ENCODE results near the gene FRMD8. TPM values are rescaled to one million over a fixed set of nuclear protein-coding genes. Genes with fewer than 3 reads are reported as not detected.

The FRMD8 gene
- total RNA-seq, 1 donor from 2014 or later = 57.5 TPM

DNA sequence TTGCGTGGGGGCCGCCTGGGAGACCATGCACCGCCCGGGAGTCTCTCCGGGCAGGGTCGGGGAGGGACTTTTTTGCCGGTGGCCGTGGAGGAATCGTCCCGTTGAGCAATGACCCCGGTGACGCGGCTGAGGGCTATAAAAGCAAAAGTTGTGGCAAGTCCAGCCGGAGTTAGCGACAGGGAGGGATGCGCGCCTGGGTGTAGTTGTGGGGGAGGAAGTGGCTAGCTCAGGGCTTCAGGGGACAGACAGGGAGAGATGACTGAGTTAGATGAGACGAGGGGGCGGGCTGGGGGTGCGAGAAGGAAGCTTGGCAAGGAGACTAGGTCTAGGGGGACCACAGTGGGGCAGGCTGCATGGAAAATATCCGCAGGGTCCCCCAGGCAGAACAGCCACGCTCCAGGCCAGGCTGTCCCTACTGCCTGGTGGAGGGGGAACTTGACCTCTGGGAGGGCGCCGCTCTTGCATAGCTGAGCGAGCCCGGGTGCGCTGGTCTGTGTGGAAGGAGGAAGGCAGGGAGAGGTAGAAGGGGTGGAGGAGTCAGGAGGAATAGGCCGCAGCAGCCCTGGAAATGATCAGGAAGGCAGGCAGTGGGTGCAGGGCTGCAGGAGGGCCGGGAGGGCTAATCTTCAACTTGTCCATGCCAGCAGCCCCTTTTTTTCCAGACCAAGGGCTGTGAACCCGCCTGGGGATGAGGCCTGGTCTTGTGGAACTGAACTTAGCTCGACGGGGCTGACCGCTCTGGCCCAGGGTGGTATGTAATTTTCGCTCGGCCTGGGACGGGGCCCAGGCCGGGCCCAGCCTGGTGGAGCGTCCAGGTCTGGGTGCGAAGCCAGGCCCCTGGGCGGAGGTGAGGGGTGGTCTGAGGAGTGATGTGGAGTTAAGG lies 36.4 kb downstream of the FRMD8 start, which contains the start of gene NEAT1:
NEAT1 (plus strand) TSS at position 166 of the 883 bp plus-strand sequence.
- intact Hi-C loops (cut with micrococcal nuclease) = loop anchor here (1.0 to 2.0 kb wide), 2 partner anchors 74 to 148 kb away; partner anchors contain the start of gene ZNRD2

DNA sequence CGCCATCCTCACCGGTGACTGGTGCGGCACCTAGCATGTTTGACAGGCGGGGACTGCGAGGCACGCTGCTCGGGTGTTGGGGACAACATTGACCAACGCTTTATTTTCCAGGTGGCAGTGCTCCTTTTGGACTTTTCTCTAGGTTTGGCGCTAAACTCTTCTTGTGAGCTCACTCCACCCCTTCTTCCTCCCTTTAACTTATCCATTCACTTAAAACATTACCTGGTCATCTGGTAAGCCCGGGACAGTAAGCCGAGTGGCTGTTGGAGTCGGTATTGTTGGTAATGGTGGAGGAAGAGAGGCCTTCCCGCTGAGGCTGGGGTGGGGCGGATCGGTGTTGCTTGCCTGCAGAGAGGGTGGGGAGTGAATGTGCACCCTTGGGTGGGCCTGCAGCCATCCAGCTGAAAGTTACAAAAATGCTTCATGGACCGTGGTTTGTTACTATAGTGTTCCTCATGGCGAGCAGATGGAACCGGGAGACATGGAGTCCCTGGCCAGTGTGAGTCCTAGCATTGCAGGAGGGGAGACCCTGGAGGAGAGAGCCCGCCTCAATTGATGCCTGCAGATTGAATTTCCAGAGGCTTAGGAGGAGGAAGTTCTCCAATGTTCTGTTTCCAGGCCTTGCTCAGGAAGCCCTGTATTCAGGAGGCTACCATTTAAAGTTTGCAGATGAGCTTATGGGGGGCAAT lies 37.2 kb downstream of the FRMD8 start:
- intact Hi-C loops (cut with micrococcal nuclease) = loop anchor here (2.0 kb wide), 1 partner anchor 147 kb away; the partner anchor contains the start of gene ZNRD2

DNA sequence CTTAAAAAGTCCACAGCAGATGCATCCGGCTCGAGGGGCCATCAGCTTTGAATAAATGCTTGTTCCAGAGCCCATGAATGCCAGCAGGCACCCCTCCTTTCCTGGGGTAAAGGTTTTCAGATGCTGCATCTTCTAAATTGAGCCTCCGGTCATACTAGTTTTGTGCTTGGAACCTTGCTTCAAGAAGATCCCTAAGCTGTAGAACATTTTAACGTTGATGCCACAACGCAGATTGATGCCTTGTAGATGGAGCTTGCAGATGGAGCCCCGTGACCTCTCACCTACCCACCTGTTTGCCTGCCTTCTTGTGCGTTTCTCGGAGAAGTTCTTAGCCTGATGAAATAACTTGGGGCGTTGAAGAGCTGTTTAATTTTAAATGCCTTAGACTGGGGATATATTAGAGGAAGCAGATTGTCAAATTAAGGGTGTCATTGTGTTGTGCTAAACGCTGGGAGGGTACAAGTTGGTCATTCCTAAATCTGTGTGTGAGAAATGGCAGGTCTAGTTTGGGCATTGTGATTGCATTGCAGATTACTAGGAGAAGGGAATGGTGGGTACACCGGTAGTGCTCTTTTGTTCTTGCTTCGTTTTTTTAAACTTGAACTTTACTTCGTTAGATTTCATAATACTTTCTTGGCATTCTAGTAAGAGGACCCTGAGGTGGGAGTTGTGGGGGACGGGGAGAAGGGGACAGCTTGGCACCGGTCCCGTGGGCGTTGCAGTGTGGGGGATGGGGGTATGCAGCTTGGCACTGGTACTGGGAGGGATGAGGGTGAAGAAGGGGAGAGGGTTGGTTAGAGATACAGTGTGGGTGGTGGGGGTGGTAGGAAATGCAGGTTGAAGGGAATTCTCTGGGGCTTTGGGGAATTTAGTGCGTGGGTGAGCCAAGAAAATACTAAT lies 38.0 kb downstream of the FRMD8 start:
- intact Hi-C loops (cut with micrococcal nuclease) = no loop called here

DNA sequence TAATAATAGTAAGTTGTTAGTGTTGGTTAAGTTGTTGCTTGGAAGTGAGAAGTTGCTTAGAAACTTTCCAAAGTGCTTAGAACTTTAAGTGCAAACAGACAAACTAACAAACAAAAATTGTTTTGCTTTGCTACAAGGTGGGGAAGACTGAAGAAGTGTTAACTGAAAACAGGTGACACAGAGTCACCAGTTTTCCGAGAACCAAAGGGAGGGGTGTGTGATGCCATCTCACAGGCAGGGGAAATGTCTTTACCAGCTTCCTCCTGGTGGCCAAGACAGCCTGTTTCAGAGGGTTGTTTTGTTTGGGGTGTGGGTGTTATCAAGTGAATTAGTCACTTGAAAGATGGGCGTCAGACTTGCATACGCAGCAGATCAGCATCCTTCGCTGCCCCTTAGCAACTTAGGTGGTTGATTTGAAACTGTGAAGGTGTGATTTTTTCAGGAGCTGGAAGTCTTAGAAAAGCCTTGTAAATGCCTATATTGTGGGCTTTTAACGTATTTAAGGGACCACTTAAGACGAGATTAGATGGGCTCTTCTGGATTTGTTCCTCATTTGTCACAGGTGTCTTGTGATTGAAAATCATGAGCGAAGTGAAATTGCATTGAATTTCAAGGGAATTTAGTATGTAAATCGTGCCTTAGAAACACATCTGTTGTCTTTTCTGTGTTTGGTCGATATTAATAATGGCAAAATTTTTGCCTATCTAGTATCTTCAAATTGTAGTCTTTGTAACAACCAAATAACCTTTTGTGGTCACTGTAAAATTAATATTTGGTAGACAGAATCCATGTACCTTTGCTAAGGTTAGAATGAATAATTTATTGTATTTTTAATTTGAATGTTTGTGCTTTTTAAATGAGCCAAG lies 38.9 kb downstream of the FRMD8 start:
- intact Hi-C loops (cut with micrococcal nuclease) = no loop called here

DNA sequence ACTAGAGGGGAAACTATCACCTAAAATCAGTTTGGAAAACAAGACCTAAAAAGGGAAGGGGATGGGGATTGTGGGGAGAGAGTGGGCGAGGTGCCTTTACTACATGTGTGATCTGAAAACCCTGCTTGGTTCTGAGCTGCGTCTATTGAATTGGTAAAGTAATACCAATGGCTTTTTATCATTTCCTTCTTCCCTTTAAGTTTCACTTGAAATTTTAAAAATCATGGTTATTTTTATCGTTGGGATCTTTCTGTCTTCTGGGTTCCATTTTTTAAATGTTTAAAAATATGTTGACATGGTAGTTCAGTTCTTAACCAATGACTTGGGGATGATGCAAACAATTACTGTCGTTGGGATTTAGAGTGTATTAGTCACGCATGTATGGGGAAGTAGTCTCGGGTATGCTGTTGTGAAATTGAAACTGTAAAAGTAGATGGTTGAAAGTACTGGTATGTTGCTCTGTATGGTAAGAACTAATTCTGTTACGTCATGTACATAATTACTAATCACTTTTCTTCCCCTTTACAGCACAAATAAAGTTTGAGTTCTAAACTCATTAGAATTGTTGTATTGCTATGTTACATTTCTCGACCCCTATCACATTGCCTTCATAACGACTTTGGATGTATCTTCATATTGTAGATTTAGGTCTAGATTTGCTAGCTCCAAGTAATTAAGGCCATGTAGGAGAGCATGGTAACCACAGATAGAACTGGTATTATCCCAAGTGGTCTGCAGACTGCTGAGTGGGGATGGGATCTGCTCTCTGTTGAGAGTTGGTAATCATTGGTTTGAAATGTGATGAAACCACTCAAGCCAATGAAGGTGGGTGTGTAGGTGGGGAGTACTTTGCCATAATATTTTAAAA lies 39.8 kb downstream of the FRMD8 start:
- intact Hi-C loops (cut with micrococcal nuclease) = loop anchor here (1.0 to 2.0 kb wide), 3 partner anchors 46 to 81 kb away; no protein-coding TSS in a partner anchor

DNA sequence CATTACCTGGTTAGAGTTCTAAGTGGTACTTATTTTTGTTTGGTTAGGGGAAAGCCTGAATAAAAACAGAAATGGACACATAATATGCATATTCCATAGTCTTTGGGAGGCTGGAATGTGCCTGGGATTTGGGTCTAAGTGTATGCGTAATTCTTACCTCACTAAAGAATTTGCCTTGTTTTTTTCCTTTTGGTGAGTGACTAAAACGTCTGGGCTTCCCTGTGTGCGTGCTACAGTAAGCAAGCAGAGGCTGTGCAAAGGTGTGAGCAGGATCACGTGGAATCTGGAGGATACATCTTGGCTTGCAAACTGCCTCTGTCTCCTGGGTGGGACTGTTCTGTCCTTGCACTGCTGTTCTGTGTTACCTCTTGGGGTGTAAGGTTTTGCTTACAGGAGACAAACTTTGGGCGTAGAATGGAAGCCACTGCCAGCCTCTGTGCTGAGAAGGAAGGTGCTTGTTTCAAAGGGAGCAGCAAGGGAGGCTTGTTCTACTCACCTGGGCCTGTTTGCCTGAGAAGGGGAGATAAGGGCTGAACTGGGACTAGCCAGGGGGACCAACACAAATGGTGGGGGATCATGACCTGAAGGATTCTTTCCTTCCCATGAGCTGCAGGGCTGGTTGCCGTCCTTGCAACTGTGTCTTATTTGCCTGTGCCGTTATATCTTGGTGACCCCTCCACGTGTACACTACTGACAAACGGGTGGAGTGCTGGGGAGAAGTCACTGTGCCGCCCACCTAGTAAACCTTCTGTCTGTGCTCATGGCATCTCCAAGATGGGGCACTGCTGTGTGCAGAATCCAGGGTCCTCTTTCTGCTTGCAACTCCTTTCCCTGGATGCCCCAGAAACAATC lies 40.6 kb downstream of the FRMD8 start:
- intact Hi-C loops (cut with micrococcal nuclease) = loop anchor here (1.0 to 2.0 kb wide), 3 partner anchors 45 to 80 kb away; no protein-coding TSS in a partner anchor

DNA sequence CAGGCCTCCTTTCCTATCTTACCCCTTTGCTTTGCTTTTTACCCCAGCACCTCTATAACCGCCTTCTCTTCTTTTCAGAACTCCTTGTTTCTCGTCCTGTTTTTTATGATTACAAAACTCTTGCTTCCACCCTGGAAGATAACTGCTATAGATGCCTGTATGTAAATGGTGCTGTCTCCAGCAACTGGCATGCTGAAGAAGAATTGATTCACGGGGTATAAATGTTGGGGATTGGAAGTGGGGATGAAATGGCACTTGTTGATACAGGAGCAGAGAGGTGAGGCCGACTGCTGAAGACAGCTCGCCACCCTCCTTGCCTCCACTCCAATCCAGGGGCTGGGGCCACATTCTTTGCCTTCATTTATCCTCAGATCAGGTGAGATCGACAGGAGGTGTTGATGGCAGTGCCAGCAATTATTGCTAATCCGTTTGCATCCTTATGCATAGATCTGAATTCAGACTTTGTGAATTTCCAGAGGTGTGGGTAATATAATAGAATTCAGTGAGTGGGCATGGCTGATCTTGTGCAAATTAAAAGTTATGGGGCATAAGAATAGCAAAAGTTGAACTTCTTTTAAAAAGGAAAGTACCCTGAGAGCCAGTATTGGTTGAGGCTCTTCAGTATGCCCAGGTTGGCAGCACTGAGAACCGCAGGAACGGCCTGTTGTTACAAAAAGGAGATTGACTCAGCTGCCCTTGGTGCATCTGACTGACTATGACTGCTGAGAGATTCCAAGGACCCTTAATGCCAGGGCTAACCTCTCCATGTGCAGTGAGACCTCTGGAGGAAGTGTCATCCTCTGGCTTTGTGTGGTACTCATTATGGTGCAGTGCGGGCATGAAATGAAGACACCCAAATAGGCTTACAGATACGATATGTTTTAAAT lies 41.5 kb downstream of the FRMD8 start:
- intact Hi-C loops (cut with micrococcal nuclease) = loop anchor here (1.0 to 2.0 kb wide), 2 partner anchors 79 to 82 kb away; no protein-coding TSS in a partner anchor

DNA sequence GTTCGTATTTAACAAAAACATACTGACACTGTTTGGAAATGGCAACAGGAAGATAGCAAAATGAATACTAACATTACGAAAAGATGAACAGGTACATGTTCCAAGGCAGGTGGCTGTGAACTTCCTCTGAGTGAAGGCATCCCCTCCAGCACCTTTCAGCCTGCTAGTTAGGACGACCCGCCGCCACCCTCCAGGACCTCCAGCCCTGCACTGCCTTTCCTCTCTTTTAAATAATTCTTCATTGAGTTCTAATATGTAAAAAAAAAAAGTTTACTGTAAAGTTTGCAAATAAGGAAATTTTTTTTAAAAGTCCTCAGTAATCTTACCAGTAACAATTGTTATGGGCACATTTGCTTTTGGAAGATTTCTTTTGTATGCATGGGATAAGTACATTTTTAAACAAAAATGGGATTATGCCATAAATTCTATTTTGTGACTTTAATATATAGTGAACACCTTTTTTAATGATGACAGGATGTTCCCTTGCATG lies 42.2 kb downstream of the FRMD8 start:
- intact Hi-C loops (cut with micrococcal nuclease) = loop anchor here (1.0 kb wide), 1 partner anchor 82 kb away; no protein-coding TSS in a partner anchor

DNA sequence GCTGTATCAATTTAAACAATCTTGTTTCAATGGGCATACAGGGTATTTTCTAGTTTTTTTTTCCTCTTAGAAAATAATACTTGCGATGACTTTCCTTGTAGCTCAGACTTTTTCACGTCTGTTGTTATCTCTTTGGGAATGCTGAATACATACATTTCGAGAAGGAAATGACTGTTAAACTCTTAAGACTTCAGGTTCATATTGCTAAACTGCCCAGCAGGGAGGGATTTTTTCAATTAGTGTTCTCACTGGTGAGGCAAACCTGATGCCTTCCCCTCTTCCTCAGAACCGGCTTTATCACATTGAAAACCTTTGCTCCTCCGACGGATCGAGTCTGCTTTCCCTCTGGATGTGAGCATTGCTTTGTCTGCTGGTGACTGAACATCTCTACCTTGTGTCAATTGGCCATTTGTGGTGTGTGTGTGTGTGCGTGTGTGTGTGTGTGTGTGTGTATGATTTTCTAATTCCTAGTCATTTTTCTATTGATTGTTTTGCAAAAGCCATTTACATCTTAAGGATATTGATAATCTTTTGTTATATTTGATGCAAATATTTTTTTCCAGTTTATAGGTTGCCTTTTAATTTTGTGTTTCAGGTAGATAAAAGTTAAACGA lies 42.7 kb downstream of the FRMD8 start:
- intact Hi-C loops (cut with micrococcal nuclease) = no loop called here

DNA sequence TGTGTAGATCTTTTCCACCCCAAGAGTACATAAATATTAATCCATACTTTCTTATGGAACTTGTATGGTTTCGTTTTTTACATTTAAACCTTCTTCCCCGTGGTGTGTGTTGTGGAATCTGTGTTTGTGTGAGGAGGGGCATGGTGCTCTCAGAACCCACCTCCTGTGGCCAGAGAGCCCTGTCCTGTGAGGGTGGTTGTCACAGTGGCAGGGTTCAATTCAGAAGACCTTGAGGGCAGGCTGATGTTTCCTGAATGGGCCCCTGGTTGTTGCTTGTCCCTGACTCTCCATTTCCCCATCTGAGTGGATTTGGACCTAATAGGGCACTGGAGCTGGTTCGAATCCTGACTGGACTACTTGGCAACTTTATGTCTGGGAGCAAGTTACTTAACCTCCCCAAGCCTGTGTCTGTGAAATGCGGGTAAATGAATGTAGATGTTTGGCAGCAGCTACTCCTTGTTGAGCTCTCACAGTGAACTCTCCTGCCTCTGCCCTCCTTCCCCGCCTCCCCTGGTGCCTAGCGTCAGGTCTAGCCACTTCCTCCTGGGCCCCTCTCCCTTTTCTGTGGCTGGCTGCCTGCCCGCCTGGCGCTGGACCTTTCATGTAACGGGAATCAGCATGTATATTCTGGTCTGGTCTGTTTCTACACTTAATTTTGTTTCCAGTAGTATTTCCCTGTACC lies 43.4 kb downstream of the FRMD8 start:
- intact Hi-C loops (cut with micrococcal nuclease) = loop anchor here (1.0 to 2.0 kb wide), 2 partner anchors 42 to 67 kb away; no protein-coding TSS in a partner anchor

DNA sequence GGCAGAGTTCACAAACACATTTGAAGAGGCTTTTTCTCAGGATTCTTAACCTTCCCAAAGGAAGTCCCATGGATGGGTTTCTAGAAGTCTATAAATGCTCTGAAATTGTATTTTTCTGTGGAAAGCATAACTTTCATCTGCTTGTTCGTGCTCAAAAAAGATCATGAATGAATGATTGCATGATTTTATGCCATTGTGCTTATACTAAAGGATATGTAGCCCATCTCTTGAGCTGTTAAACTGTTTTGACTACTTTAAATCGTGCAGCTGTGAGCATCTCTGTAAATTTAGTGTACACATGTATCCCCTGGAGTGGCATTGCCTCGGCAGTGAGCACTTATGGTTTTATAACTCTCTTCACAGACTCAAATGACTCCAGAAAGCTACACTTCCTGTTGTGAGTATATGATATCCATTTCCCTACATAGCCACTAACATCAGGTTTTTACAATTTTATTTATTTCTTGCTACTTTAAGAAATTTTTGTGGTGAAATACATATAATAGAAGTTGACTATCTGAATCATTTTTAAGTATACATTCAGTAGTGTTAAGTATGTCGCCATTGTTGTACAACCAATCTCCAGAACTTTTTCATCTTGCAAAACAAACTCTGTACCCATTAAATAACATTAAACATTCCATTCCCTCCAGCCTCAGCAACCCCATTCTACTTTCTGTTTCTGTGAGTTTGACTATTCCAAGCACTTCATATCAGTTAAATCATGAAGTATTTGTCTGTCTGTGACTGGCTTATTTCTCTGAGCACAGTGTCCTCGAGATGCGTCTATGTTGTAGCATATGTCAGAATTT lies 44.2 kb downstream of the FRMD8 start:
- intact Hi-C loops (cut with micrococcal nuclease) = loop anchor here (1.0 to 2.0 kb wide), 2 partner anchors 42 to 66 kb away; no protein-coding TSS in a partner anchor

DNA sequence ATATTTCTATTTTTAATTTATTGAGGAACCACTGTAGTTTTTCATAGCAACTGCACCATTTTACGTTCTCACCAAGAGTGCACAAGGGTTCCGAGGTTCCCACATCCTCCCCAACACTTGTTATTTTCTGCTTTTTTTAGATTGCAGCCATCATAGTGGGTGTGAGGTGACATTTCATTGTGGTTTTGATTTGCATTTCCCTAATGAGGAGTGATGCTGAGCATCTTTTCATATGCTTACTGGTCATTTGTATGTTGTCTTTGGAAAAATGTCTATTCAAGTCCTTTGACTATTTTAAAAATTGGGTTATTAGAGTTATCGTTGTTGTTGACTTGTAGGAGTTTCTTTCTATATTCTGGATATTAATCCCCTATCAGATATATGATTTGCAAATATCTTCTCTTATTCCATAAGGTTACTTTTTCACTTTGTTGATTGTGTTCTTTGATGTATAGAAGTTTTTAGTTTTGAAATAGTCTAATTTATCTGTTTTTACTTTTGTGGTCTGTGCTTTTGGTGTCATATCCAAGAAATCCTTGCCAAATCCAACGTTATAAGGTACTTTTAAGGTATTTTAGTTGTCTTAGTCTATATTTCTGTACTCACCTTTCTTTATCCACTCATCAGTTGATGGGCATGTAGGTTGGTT lies 45.1 kb downstream of the FRMD8 start:
- intact Hi-C loops (cut with micrococcal nuclease) = loop anchor here (2.0 kb wide), 1 partner anchor 65 kb away; no protein-coding TSS in a partner anchor

DNA sequence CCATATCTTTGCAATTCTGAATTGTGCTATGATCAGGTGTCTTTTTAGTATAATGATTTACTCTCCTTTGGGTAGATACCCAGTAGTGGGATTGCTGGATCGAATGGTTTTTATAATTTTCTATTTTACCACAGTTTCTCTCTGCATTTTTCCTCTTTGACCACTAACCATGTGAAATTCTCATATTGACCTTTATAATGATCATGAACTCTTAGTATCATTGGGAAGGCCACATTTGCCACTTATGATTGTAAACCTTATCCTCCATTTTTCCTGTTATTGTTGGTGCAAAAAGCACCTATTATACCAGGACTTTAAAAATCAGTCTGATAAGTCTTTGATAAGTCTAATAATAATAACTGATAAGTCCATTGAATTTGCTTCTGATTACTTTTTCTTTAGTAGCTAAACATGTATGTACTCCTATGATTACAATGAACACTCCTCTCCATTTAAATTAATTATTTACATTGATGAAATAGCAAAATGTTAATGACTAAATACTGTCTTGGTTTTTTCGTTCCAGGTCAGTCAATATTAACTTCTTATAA lies 45.7 kb downstream of the FRMD8 start:
- intact Hi-C loops (cut with micrococcal nuclease) = no loop called here
